Amniotic stem cell (primary cell): ENCODE data around the gene MAP3K1.
A peak's percentile ranks its signal among the peaks of the same experiment; 100 is the strongest.
"Not testable (repeated sequence)": the region's sequence is repeated elsewhere in the genome, so short reads cannot be mapped to it uniquely, and the experiment has no call there.

ENCODE experiments used
- DNase-seq: peaks from one replicate; lab custom pipeline; 2025; lab: John Stamatoyannopoulos, UW

MAP3K1 gene

GRCh38 chr5:56814963-56815657, at the start of gene MAP3K1:
TSS of gene MAP3K1 (plus strand) at chr5:56815549. CDS start at chr5:56815574, 25 bp downstream.
- peak; percentile 9 for DNase-seq

- no peak for DNase-seq
These were observed 48.4 kb upstream of the MAP3K1 start for GRCh38 chr5:56766926-56767325.

GRCh38 chr5:56769875-56770604, 45.3 kb upstream of the MAP3K1 start:
- DNase-seq, result no peak

GRCh38 chr5:56772767-56773166, 42.6 kb upstream of the MAP3K1 start:
- no peak for DNase-seq

- no peak for DNase-seq
These were observed 40.4 kb upstream of the MAP3K1 start for GRCh38 chr5:56774957-56775356.

GRCh38 chr5:56776212-56776846, 39.0 kb upstream of the MAP3K1 start:
- DNase-seq, result not testable (repeated sequence)

- DNase-seq, result no peak
These were observed 32.1 kb upstream of the MAP3K1 start for GRCh38 chr5:56783261-56783660.

- no peak for DNase-seq
These were observed 29.0 kb upstream of the MAP3K1 start for GRCh38 chr5:56786346-56786745.

GRCh38 chr5:56791396-56791795, 24.0 kb upstream of the MAP3K1 start:
- no peak for DNase-seq

GRCh38 chr5:56798521-56798920, 16.8 kb upstream of the MAP3K1 start:
- no peak for DNase-seq

- no peak for DNase-seq
These were observed 15.2 kb upstream of the MAP3K1 start for GRCh38 chr5:56800186-56800585.

GRCh38 chr5:56801256-56801655, 14.1 kb upstream of the MAP3K1 start:
- no peak for DNase-seq

GRCh38 chr5:56802205-56802604, 13.1 kb upstream of the MAP3K1 start:
- DNase-seq, result no peak

GRCh38 chr5:56803025-56803424, 12.3 kb upstream of the MAP3K1 start:
- no peak for DNase-seq

- no peak for DNase-seq
These were observed 11.5 kb upstream of the MAP3K1 start for GRCh38 chr5:56803894-56804293.

- no peak for DNase-seq
These were observed 7.7 kb upstream of the MAP3K1 start for GRCh38 chr5:56807679-56808078.

- no peak for DNase-seq
These were observed 7.1 kb upstream of the MAP3K1 start for GRCh38 chr5:56808211-56808610.

GRCh38 chr5:56810826-56811225, 4.5 kb upstream of the MAP3K1 start:
- no peak for DNase-seq

GRCh38 chr5:56812110-56812509, 3.2 kb upstream of the MAP3K1 start:
- no peak for DNase-seq

GRCh38 chr5:56813302-56813701, 2.0 kb upstream of the MAP3K1 start:
- no peak for DNase-seq

GRCh38 chr5:56814361-56814962, 887 bp upstream of the MAP3K1 start:
- no peak for DNase-seq

- DNase-seq, result peak; percentile 18
These were observed 553 bp downstream of the MAP3K1 start for GRCh38 chr5:56815658-56816545.
